NCI-H2107 treated with DMSO at 0.1 percent for 48 hours (cell line): ENCODE measurements around the gene GPD1.

Experiments
- DNase-seq: peaks from one replicate; lab custom pipeline; 2025; ENCODE audit not compliant: unreplicated experiment; lab: John Stamatoyannopoulos, UW

Gene GPD1

DNA sequence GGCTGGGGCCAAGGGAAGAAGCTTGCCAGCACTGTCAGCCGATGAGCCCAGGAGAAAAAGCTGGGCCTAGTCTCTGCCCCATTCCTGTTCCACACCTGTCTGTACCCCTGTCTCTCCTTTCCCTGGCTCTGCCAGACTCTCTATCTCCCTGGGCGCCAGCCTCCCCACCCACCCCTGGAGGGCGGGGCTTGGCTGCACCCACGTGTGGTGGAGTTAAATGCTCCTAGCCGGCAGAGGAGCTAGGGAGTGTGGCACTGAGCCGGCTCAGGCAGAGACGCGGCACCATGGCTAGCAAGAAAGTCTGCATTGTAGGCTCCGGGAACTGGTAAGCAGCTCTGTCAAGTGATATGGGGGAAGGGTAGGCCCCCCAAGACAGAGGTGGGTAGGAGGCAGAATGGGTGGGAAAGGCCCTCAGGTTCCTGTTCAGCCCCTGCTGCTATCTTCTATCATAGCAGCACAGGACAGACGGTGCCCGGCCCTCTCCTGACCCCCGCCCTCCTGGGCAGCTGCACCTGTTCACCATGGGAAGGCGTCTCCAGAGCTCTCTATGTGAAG lies at the start of gene GPD1:
Gene GPD1, plus strand, starts transcription at position 242 of the 555 bp plus-strand sequence. Its CDS starts 43 bp downstream, at position 285.
- DNase-seq, result peak; percentile 91

DNA sequence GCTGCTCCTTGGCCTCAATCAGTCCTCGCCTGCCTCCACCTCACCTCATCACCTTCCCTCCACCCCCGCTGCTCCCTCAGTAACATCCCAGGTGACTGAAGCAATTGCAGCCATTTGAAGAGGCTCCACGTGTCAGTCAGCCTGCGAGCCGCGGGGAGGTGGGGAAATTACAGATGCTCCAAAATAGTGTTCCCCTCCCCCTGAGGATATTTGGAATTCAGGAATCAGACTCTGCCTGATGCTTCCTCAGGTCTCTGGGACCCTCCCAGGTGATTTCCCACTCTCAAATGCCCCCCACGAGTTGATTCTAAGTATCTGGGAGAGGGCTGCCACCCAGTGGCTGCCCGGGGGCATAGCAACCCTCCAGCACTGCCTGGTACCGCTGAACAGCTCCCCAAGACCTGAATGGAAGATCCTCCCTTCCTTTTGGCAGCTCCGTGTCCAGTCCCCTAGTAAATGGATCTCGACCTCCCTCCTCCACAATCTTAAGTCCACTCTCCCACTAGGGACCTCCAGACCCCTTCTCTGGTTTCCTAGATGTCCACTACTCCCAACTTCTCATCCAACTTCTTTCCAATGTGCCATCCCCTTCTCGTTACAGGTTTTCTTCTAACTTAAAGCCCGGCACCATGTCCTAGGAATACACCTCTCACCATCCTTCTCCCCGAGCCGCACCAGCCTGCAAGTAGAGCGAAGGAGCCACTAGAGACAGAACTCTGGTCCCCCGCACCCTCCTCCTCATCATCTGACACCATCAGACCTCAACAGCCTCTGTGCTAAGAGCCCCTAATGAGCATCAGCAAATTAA lies 47.8 kb upstream of the GPD1 start:
- DNase-seq, result peak; percentile 69

DNA sequence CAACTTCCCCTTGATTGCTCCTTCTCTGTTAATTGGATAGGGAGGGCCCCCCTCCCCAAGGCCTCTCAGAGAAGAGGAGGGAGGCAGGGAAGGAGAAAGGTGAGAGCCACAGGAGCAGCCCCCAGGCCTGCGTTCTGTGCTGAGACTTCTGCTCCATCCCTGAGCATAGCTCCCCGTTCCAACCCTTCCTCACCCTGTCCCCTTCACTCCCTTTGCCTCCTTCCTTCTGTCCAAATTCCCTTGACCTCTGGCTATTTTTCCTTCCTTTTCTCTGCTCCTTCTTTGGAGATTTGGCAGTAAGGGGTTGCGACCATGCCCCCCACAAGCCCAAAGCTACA lies 47.2 kb upstream of the GPD1 start:
- DNase-seq, result no peak

DNA sequence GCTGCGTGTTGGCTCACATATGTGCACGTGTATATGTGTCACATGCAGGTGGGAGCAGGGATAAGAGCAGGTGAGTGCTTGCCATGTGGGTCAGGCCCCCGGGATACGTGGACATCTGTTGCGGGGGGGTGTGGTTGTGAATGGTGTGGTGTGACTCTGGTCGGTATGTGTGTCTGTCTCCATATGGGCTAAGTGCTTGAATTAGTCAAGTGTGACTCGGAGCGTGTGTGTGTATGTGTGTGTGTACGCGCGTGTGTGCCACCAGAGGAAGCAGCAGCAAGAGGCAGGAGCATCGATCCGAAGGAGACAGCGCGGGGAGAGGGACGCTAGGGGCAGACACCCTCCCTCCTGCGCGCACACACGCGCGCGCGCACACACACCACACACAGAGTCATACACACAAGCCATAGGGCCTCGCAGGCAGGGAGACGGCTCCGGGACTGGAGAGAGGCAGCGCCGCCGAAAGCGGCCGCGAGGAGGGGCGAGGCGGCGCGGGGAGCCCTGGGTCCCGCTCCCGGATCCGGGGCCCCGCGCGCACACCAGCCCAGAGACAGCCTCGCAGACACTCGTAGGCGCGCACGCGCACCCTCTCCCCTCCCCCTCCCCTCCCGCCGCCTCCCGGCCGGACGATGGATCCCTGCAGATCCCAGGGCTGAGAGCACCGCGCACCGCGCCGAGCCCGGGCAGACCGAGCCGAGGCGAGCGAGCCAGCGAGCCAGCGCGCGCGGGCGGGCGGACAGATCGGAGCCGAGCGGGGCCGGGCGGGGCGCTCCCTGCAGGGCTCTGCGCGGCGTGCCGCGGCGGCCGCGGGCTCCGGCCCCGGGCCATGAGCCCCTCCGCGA lies 46.6 kb upstream of the GPD1 start, which contains the start of gene ASIC1:
Gene ASIC1, plus strand, starts transcription at position 597 of the 842 bp plus-strand sequence. CDS start 1,171 bp downstream, outside the sequence.
- no peak for DNase-seq

DNA sequence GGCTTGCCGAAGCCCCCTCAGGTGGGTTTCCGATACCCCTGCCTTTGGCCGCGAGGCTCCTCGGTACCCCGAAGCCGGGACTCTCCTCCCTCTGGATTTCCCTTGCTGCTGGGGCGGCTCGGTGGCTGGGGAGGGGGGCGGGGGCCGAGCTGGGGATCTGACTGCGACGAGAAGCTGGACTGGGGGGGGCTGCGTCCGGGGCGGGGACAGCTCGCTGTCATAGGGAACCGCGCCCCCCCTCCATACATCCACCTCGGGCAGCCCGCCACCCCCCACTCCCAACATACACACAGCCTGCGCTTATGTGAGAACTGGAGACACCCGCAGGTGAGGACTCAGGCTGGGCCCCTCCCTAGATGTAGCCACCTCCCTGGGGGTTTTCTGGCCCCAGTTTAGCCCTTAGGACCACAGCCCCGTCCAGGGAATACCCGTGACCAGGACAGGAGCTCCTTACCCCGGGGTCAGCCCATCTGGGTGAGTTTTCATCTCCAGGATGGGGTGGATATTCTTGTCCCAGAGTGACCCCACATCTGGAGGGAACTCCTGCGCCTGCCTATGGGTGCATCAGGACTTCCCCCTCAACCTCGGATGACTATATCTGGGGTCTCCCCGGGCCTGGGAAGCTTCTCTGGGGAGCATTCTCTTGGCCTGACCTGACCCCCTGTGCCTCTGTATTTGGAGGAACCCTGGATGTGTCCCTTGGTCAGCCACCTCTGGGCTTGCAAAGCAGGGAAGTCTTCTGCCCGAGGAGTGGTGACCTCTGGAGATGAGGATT lies 45.7 kb upstream of the GPD1 start:
- DNase-seq, result no peak

DNA sequence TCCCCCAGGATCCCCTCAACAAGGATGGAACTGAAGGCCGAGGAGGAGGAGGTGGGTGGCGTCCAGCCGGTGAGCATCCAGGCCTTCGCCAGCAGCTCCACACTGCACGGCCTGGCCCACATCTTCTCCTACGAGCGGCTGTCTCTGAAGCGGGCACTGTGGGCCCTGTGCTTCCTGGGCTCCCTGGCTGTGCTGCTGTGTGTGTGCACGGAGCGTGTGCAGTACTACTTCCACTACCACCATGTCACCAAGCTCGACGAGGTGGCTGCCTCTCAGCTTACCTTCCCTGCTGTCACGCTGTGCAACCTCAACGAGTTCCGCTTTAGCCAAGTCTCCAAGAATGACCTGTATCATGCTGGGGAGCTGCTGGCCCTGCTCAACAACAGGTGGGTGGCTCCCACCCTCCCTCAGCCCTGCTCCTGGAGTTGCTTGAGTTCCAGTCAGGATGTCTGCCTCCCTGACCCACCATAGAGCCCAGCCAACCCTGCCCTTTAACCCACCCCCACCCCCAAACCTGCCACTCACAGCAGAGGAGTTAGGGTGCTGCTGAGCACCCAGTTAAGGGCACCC lies 45.0 kb upstream of the GPD1 start:
- no peak for DNase-seq

DNA sequence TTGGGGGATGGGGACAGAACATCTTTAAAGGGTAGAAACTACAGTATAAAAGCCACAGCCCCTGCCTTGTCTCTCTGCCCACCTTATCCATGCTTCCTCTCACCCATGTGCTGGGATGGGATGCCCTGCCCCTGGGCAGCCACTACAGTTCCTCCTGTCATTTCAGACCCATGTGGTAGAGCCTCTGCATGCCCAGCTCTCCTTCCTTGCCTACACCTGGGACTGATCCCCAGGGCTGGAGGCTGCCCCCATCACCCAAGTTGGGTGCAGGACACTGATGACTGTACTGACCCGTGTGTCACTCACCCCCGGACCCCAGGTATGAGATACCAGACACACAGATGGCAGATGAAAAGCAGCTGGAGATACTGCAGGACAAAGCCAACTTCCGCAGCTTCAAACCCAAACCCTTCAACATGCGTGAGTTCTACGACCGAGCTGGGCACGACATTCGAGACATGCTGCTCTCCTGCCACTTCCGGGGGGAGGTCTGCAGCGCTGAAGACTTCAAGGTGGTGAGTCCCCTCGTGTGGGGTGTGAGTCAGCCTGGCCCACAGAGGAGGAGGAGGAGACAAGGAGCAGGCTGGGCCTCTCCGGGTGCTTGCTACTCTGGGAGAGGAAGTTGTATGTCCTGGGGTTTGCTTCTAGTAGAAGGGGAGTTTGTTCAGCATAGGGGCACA lies 44.2 kb upstream of the GPD1 start:
- DNase-seq, result no peak

DNA sequence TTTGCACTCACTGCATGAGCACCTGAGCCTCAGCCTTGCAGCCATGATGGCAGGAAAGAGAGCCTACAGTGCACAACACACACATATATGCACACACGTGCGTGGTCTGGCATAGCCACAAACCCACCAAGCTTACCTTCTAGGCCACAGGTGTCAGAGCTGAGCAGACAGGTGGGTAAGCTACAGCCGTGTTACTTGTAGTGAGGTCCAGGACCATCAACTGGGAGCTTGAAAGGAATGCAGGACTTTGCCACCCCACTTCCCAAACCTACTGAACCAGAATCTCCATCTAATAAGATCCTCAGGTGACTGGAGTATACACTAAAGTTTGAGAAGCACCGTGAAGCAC lies 43.7 kb upstream of the GPD1 start:
- no peak for DNase-seq

DNA sequence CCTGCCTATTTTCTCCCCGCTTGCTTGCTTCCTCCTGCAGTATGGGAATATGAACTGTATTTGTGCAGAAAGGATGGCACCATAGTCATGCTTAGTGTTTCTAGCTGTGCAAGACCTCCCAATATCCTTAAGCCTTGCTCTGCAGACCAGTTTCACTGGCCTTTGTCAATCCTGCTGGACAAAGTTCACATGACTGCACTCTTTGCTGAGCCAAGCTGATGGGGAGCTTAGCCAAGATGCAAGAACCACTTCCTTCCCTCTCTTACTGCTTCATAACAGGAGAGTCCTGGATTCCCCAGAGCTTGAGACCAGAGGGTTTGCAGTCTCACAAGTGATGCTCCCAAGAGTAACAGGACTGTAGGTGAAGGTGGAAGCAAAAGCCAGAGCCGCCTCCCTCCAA lies 42.6 kb upstream of the GPD1 start:
- DNase-seq, result no peak

DNA sequence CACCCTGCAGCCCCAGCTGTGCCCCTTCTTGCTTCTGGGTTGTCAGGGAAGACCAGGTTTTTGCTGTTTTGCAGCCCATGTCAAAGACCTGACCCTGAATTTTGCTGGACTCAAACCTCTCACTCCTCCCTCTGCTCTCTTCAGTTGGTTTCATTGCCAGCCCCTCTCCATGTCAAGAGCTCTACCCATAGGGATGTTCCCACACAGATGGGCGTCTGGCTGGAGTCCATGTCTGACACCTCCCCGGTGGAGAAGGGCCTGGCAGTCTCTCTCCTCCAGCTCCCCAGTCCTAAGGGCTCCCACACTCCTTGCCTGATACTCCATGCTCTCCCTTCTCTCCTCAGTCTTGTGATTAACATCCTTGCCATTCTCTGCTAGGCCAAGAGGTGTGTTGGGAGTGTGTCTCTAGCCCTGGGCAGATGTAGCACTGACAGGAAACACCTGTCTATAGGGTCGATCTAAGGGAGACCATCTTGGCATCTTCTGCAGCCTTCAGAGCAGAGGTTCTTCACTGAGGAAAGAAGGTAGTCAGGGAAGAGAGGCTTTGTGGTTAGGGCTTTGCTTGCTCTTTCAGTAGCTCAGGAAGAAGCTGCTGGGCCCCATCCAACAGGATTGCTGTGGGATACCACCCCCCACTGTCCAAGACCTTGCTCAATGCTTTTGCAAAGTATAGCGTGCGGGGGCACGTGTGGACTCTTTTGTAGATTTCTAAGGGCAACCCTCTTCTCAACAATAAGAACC lies 41.7 kb upstream of the GPD1 start:
- DNase-seq, result no peak

DNA sequence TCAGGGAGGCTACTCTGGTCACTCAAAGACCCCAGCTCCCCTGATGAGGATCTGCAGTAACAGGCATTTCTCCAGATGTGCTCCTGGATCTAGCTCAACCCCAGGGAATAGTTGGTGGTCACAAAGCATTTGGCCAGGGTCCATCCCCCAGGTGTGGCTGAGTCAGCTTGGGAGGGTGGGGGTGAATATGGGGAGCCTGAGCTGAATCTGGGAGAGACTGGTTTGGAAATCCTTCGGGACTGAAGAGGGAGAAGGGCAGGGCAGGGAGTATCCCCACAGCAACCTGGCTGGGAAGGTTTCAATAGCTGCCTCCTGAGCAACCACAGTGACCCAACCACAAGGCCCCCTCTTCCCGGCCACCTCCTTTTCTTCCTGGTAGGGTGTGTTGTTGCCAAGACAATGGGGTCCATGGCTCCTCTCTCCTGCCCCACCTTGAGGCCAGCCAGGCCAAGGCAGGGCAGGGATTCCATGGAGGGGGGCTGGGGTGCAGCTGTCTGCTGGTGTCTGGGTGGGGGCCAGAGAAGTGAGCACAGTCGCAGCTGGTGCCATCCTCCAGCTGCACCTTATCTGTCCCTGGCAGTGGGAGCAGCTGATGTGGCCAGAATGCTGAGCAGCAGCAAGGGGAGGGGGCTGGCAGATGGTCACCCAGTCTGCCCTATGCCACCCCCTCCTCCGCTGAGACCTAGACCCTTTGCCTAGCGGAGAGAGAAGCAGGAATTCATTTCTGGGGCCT lies 40.9 kb upstream of the GPD1 start:
- no peak for DNase-seq

DNA sequence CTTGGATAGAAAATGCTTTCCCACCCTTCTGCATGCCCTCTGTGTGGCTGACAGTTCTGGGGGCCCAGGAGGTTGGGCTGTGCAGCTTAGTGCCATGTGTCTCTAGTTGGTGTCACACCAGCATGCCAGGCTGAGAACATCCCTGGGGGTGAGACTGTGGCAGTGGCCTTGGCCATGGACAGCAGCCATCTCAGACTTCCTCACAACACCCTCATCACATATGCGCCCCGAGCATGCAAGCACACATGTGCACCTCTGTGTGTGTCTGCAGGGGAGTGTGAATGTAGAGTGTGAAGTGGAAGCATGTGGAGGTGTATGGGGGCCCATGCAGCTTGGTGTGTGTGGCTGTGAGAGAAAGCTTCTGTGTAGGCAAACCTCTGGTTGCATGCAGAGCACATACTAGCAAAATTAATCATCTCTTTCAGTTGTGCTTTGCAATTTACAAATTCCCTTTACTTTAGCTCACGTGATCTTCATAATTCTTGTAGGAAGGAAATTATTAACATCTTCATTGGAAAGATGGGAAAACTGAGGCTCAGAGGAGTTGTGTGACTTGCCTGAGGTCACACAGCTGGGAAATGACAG lies 38.0 kb upstream of the GPD1 start:
- DNase-seq, result no peak

DNA sequence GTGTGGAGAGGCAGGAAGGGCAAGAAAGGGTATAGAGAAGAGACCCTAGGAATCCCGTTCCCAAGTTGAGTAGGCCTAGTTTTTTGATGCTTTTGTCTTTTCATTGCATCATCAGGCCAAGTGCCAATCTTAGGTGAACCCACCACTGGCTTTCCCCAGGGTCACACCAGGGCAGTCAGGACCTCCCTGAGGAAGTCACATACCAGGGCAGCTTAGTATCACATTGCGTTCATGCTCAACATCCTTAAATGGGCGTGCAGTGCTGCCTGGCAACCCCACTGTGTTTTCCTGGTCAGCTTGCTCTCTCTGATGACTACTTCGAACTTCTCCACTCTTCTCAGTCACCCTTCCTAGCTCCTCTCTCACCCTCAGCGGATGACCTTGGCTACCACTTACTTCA lies 37.4 kb upstream of the GPD1 start:
- DNase-seq, result no peak

DNA sequence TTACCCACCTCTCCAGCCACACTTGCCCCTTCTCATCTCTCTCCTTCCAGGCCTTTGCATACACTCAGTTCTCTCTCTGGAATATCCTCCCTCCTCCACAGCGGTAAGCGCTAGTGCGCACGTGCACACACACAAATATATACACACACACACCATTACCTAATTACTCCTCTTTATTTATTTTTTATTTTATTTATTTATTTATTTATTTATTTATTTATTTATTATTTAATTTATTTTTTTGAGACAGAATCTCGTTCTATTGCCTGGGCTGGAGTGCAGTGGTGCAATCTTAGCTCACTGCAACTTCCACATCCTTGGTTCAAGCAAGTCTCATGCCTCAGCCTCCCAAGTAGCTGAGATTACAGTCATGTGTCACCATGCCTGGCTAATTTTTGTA lies 34.7 kb upstream of the GPD1 start:
- DNase-seq, result no peak

DNA sequence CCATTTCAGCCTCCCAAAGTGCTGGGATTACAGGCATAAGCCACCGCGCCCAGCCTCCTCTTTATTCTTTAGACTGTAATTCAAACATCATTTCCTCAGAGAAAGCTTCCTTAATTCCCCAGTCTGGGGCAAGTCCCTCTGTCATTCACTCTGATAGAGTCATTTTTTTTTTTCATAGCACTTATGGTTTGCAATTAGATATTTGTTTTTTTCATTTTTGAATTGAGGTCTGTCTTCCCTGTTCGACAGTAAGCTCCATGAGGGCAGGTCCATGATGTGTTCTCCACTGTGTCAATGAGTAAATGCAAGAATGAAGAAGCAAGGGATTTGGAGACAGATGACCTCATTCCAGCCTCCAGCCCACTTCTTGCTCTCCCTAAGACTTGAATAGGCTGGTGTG lies 34.3 kb upstream of the GPD1 start:
- no peak for DNase-seq

DNA sequence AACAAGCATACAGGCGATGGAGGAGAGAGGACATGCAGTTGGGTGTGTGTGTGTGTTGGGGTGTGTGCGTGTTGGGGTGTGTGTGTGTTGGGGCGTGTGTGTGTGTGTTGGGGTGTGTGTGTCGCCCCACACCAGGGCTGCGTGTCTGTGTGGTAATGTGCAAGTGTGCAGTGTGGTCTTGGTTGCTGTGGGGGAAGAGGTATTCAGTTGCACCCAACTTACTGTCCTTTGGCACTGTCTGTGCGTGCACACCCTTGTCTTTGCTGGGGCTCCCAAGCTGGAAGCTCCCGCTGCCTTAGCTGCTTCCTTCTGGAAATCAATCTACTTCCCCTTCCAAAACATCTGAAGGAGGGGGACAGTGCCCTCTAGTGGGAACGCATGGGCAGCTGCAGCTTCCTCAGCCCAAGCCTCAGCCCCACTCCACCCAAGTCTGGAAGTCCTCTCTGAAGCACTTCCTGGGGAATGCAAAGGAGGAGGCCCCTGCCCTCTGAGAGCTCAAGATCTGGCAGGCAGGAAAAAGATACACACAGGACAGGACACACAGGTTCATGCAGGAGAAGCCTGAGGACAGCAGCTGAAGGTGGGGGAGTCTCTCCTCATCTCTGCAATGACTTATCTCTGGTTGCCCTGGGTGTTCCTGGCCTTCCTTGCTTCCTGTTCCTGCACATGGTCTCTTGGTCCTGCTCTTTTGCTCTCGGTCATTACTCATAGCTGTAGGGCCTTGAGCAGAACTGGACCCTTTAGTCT lies 33.3 kb upstream of the GPD1 start:
- peak; percentile 74 for DNase-seq

DNA sequence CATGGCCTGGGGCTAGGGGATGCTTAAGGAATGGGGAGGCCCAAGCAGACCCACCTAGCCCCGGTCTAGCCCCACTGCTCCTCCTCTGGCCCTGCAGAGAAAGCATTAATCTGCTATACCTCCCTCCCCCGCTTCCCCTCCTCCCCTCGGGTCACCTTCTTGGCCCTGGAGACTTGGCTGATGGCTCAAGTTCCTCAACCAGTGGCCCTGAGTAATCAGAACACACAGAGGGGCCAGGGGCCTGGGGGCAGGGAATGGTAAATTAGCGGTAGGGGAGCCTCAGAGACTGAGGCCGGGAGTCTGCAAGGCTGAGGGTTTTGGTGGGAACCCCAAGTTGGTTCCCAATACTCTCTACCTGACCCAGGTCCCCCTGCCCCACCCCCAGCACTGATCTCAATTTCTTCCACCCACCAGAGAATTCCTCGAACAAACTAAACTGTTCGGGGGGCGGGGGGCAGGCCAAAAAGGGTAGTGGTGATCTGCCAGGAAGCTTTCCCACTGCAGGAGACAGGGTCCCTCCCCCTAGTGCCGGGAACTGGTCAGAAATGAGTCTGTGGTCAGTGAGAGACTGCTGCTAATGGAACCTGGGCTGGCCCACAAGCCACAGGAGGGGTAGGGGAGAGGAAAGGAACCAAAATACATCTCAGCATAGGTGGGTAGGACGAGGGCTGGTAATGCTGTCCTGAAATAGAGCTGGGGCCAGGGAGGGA lies 31.5 kb upstream of the GPD1 start:
- DNase-seq, result no peak
